Non-pigmented ciliary epithelial cell (primary cell): Measurements from ENCODE around the gene RNF125.
A peak's percentile ranks its signal among the peaks of the same experiment; 100 is the strongest.

ENCODE experiments used
- DNase-seq: peaks from one replicate; pipeline ENCODE4 v3.0.0-alpha.2; 2010; ENCODE audit warnings: low read depth

RNF125 gene

DNA sequence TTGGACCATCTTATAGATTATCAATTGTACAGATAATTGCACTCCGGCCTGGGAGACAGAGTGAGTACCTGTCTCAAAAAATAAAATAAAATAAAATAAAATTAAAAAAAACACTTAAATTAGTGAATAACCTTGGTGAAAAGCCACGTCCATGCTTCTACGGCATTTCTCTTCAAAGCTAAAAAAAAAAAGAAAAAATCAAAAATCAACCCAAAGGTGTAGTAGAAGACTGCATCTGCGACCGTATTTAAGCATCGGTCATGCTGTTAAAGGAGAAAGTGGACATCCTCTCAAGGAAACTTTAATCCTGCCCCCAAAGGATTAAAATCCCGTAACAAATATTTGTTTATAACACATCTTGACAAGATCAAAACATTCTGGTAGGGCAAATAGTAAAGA is 72.7 kb downstream of the RNF125 start:
- DNase-seq: no peak

DNA sequence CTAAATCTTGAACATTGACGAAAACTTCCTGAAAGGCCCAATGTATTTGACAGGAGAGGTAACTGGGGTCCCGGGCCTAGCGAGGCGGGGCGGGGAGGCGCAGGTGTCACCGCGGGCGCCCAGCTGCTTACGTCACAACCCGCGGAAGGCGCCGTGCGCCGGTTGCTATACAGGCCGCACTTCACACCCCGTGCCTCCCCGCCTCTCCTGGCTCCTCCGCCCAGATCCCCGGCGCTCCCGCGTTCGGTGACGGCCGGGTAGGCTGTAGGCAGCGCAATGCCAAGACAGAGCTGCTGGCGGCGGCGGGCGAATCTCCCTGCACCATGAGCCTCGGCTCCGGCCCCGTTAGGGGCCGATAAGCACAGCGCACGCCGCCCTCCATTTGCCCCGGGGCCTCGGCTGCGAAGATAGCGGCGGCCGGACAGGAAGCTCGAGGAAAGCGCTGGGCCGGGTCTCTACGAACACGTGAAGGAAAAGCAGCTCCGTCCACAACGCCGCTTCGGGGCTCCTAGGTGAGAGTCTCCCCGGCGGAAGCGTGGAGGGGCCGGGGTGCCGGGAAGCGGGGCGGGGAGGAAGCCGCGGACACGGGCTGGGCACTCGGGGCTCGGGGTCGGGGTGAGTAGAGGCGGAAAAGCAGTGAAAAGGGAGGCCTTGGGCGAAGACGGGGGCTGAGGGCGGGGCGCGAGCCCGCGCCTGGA is 73.2 kb downstream of the RNF125 start, which contains the start of gene RNF138:
RNF138 (plus strand) TSS at position 151 of the 698 bp plus-strand sequence. CDS start 903 bp downstream, outside the sequence.
- DNase-seq: no peak

DNA sequence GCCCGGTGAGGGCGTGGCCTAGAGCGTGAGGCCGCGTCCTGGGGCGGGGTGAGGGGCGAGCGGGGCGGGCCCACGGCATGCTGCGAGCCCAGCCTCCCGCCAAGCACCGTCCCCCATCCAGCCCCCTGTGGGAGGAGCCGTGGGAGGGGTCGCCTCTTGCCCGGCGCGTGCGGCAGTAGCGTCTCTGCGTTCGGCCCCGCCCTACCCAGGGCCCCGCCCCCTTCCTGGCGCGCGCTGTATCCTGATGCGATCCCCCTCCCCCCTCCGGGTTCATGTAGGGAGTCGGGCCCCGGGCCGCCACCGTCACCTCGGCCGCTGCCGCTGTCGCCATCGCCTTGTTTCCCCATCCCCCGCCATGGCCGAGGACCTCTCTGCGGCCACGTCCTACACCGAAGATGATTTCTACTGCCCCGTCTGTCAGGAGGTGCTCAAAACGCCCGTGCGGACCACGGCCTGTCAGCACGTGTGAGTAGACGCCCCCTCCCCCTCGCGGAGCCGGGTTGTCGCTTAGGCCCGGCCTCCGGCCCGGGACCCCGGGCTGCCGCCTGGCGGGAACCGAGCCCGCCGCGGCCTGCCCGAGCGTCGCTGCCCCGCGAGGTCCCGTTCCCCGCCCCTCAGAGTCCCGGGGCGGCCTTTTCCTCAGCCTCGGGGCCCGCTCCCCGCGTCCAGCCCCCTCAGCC is 73.9 kb downstream of the RNF125 start:
- DNase-seq: peak; percentile 72

DNA sequence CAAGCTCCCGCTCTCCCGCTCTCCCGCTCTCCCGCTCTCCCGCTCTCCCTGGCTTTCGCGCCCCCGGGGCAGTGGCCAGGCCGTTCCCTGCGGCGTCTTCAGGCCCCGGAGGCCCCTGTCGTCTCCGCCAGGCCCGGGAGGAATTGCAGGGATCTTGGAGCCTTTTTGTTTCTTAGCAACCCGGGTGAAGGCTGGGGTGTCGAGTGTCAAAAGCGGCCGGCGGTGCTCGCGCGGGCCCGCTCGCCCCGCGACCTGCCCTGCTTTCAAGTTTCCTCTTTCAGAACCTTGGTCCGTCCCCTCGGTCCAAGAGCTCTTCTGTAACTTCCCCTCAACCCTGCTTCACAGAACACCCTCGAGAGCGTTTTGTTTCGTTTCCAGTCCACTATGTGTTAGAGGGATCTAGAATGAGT is 74.5 kb downstream of the RNF125 start:
- no peak for DNase-seq

DNA sequence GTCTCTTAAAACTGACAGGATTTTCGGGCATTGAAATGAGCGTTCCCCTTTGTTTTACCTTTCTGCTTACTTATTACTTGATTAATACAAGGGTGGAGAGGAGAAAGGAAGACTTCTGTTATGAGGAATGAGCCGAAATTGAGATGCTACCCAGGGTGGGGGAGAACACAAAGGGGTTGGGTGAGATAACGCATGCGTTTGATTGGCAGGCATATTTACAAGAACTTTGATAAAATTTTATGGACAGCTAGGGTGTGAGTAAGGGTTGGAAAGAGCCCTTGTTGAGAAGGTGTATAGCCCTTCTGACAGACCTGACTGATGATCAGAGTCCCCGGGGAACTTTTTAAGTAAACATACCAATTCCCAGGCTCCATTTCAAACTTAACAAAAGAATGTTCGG is 74.9 kb downstream of the RNF125 start:
- DNase-seq: no peak

DNA sequence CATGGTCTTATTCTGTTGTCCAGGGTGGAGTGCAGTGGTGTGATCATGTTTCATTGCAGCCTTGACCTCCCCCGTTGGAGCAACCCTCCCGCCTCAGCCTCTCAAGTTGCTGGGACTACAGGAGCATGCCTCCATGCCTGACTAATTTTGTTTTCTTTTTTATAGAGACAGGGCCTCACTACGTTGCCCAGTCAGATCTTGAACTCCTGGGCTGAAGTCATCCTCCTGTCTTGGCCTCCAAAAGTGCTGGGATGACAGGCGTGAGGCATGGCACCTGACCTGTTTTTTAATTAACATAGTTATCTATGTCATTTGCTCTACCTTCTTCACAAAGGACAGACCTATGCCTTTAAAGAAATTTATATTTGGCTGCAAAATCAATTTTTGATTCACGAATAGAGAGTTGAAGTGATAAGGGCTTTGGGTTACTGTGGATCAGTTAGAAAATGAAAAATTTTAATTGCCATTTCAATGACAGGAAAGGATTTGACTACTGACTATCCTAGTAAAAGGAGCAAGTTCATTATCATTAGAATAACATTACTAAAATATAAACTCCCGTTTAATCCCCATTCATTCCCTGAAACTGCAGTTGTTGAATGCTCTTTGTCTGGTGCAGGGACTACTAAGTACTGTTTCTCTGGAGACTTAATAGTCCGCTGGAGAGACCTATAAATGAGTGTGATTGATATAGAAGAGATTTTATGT is 76.7 kb downstream of the RNF125 start:
- no peak for DNase-seq

DNA sequence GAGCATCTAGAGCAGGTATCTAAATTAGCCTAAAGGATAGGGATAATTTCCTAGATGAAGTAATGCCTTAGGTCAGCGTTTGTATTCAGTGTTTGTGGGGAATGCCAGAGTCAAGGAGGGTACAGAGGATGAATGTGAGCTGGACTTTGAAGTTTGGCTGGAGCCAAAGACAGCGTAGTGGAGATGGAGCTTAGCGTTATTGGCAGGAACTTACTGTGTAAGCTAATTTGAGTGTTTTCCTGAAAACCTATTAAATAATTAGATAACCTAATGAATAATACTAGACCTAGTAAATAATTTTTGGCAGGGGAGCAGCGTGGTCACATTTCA is 77.2 kb downstream of the RNF125 start:
- no peak for DNase-seq

DNA sequence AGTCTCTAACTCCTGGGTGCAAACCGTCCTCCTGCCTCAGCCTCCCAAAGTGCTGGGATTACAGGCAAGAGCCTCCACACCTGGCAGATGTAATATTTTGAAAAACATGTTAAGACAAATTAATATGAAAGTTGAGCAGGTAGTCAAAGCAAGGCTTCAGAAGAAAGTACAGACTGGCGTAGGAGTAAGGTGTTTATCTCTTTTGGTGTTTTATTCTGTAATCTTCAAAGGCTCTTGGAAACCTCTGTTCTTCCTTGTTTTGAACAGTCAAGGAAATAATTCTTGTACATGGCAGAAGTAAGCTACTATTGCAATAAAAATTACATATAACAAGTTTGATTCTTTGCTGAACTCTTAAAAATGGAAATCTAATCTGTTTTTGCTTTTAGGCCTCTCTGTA is 78.3 kb downstream of the RNF125 start:
- DNase-seq: no peak

DNA sequence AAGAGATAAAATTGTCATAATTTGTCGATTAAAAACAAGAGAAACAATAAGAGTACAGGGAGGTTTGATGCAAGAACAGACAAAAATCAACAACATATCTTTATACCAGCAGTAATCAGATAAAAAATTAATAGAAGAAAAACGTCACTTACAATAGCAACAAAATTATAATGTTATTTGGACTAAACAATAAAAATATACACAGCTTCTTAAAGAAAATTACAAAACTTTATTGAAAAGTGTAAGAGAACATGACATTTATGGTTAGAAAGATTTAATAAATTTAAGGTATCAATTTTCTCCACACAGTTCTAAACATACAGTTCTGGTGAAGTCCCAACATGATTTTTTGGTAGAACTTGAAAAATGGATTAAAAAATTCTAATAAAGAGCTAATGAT is 85.9 kb downstream of the RNF125 start:
- no peak for DNase-seq

DNA sequence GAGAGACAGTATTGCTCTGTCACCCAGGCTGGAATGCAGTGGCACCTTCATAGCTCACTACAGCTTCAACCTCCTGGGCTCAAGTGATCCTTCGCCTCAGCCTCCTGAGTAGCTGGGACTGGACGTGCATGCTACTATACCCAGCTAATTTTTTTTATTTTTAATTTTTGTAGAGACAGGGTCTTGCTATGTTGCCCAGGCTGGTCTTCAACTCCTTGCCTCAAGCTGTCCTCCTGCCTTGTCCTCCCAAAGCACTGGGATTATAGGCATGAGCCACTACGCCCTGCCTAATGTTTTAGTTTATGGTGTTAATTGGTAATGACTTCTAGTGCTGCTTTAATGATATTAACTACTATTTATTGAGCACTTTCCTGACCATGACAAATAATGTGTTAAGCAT is 91.4 kb downstream of the RNF125 start:
- no peak for DNase-seq

DNA sequence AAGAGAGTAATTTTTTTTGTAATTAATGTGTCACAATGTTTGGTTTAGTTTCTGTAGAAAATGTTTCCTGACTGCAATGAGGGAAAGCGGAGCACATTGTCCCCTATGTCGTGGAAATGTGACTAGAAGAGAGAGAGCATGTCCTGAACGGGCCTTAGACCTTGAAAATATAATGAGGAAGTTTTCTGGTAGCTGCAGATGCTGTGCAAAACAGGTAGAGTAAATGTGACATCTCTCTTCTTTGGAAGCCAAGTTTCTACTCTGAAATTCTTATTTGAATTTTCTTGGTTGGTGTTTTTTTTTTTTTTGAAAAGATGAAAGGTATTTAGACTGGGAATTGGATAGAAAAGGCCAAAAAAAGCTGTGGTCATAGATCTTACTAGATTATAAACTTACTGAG is 93.1 kb downstream of the RNF125 start:
- DNase-seq: no peak

DNA sequence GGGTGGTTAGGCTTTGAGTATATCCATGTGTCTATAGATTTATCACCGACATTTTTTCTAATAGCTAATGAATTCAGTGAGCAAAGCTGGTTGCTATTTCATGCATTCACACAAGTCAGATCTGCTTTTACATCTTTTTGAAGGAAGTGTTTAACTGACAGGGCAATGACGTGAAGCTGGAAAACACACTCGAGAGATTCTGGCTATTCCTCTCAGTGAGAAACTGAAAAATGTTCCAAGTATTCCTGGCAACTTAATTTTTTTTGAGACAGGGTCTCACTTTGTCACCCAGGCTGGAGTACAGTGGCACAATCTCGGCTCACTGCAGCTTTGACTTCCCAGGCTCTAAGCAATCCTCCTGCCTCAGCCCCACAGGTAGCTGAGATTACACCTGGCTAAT is 94.2 kb downstream of the RNF125 start:
- no peak for DNase-seq

DNA sequence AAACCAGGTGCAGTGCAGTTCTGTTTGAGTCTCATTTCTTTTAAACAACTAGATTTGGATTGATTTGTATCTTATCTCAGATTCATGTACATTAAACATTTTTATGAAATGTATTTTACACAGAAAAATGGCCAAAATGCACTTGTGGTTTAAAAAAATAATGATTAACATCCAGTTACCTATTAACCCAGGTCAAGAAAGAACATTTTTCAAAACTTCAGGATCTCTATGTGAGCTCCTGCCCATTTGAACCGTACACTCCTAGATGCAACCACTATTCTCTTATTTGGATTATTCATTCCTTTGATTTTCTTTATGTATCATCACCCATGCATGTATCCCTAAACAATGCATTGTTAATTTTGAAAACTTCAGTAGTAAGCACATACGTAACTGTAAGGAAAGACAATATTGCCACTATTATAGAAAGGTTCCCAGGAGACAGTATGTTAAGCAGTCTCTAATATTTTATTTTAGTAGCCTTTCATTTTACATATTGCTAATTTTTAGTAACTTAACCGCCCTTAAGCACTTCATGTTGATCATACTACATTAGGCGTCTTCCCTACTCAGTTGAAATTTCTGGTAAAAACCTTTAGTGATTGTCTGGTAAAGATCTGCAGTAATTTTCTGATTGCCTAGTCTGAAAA is 95.8 kb downstream of the RNF125 start:
- DNase-seq: no peak

DNA sequence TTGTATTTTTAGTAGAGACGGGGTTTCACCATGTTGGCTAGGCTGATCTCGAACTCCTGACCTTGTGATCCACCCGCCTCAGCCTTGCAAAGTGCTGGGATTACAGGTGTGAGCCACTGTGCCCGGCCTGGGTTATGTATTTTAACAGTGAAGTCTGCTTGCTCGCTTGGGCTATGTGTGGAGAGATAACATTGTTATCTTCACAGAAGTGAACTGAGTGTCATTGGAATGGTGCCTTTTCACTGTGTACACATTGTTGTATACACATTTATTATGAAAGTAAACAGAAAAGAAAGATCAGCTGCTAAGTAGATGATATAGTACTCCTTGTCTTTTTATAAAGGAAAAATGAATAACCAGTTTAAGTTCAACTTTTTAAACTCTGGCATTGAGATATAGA is 103.4 kb downstream of the RNF125 start:
- no peak for DNase-seq
